ENCODE data around the gene PPP2R2B.

- no peak for TF ChIP-seq SMC3 (IDR thresholded peaks at IDR 0.05; ENCODE audit: low read depth, low read length)
- TF ChIP-seq CTCF (conservative IDR thresholded peaks at IDR 0.05; ENCODE audit: low read depth, low read length) = no peak
- TF ChIP-seq RAD21 (IDR thresholded peaks at IDR 0.05; ENCODE audit: low read length) = no peak
- no peak for TF ChIP-seq POLR2A (IDR thresholded peaks at IDR 0.05; ENCODE audit: low read depth, low read length)
- no peak for TF ChIP-seq RFX5 (IDR thresholded peaks at IDR 0.05; ENCODE audit: low read depth, low read length)
- no peak for TF ChIP-seq MAZ (IDR thresholded peaks at IDR 0.05; ENCODE audit: borderline replicate concordance, low read depth, low read length)
- no peak for TF ChIP-seq CEBPB (IDR thresholded peaks at IDR 0.05; ENCODE audit: low read depth, low read length)
- no peak for TF ChIP-seq USF2 (IDR thresholded peaks at IDR 0.05; ENCODE audit: low read depth, low read length)
Observed at GRCh38 chr5:146589028-146589345, 289.6 kb downstream of the PPP2R2B start.
